Activated T-helper 17 cell treated with anti-CD3 and anti-CD28 coated beads, Interleukin-2, amount 50 U/mL, for 72 hours (primary cell): ENCODE results near the gene ARRDC4. TPM values are rescaled to one million over a fixed set of nuclear protein-coding genes. Genes with fewer than 3 reads are reported as not detected.
A peak's percentile ranks its signal among the peaks of the same experiment; 100 is the strongest.
"Not testable (repeated sequence)": the region's sequence is repeated elsewhere in the genome, so short reads cannot be mapped to it uniquely, and the experiment has no call there.

ENCODE experiments used
- ATAC-seq: fragments of 150-1000 bp; cut with Tn5 transposase; replicated peaks from 2 replicates; pipeline ENCODE4 v1.10.0; 2021; ENCODE audit warnings: mild to moderate bottlenecking, moderate library complexity
- H3K27ac Mint-ChIP-seq: one replicate; pipeline ENCODE4 v1.8.0; 2022; ENCODE audit warnings: mixed read lengths
- H3K27me3 Mint-ChIP-seq: one replicate; pipeline ENCODE4 v1.8.0; 2022; ENCODE audit warnings: mixed read lengths
- H3K36me3 Mint-ChIP-seq: one replicate; pipeline ENCODE4 v1.8.0; 2022; ENCODE audit warnings: low read depth, mild to moderate bottlenecking, mixed read lengths
- H3K4me1 Mint-ChIP-seq: one replicate; pipeline ENCODE4 v1.8.0; 2022; ENCODE audit warnings: mixed read lengths
- H3K4me3 Mint-ChIP-seq: one replicate; pipeline ENCODE4 v1.8.0; 2022; ENCODE audit warnings: mild to moderate bottlenecking, mixed read lengths
- H3K9me3 Mint-ChIP-seq: one replicate; pipeline ENCODE4 v1.8.0; 2022; ENCODE audit warnings: mixed read lengths
- total RNA-seq, 2 donors: library from RNA; stranded (reverse); gene quantifications; one replicate each; pipeline ENCODE4 v1.2.3, GENCODE V29; 2022

ARRDC4 gene
- total RNA-seq, 2 donors from 2014 or later, result 0.39 to 0.71 TPM

DNA sequence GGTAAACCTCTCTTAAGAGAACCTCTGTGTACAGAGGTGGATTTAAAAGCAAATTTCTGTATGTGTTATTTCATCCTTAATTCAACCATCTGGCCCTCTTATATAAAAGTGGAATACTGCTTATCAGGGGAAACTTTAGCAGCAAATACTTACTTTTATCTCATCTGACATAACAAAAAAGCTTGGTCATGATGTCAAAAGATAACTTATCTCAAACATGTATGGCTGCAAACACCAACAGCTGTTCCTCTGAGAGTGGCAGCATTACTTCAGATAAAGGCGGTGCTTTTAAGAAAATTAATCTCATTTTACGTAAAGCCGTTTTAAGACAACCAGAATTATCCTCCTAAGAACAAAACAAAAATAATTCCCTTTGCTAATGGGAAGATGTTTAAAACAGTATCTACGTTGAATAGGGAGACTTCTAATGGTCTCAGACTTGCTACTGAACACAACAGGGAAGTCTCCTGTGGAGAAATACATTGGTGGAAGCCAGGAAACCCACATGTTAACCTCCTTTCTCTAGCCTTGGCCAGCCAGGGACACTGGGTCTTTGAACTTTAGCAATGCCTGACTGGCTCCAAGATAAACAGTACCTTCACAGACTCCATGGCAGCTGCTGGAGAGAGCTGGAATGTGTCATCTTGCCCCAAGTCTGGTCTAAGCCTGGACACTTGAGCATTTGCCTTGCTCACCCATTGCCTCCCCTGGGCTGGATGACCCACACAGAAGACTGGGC, 18.1 kb downstream of the ARRDC4 start:
- no peaks in the 10 kb centered on the region for H3K36me3 Mint-ChIP-seq

DNA sequence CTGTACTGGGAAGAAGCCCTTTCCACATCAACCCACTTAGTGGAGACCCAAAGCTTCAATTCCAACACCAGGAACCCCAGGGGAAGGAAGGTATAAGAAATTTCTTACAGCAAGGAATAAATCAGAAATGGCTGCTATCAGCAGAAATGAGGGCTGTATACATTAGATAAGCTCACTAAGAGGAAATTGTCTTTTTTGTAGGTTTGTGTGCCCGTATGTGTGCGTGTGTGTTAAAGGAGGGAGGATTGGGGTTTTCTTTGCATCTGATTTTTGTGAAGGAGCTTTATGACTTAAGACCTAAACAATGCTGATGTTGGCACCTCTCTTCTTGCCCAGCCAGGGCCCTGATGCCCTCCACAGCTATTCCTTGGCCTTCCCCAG, 18.6 kb downstream of the ARRDC4 start:
- Mint-ChIP-seq H3K9me3 (peaks cover 8% of the 10 kb centered on the region), H3K4me3 (no peak overlapping the region), H3K27ac (no peak overlapping the region), H3K4me1 (no peaks in the 10 kb centered on the region), H3K27me3 (peaks cover 3% of the 10 kb centered on the region), H3K36me3 (no peaks in the 10 kb centered on the region)
- ATAC-seq, result no peak

More for the DNA sequence above, 18.1 kb downstream of the ARRDC4 start:
- ATAC-seq, result no peak
- Mint-ChIP-seq H3K27me3 (peaks cover 3% of the 10 kb centered on the region), H3K27ac (no peak overlapping the region), H3K4me3 (no peak overlapping the region), H3K9me3 (peaks cover 8% of the 10 kb centered on the region), H3K4me1 (no peaks in the 10 kb centered on the region)

DNA sequence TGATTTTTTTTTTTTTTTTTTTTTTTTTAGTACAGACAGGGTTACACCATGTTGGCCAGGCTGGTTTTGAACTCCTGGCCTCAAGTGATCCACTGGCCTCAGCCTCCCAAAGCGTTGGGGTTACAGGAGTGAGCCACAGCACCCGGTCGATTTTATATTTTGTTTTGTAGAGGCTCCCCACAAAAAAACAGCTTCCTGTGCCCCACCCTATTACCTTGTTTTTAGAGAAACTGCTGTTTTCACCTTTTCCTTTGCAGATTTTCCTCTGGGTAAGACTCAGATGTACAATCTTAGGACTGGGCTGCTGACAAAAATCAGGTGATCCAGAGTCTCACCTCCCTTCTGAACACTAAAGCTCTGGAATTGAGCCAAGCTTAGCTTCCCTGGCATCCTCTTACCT, 20.6 kb downstream of the ARRDC4 start:
- H3K4me1 Mint-ChIP-seq, result no peaks in the 10 kb centered on the region
- H3K9me3 Mint-ChIP-seq, result peaks cover 12% of the 10 kb centered on the region
- H3K27me3 Mint-ChIP-seq, result peaks cover 3% of the 10 kb centered on the region
- no peak overlapping the region for H3K27ac Mint-ChIP-seq
- no peak overlapping the region for H3K4me3 Mint-ChIP-seq
- H3K36me3 Mint-ChIP-seq, result no peaks in the 10 kb centered on the region
- ATAC-seq, result no peak

DNA sequence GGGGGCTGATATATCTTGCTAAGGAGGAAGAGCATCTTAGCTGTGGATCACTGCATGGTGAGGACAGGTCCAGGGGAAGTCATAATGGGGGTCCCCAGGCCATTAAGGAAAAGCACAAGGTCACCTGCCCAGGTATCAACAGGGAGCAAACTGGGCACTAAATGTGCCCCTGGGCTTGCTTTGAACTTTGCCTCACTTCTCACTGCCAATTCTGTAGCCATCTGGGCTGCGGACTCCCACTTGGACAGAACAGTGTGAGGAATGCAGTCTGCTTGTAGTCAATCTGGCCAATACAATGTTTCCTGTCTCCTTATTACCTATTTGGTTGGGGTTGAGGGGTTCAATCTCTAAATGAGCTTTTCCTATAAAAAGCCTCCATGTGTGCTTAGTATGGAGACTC, 21.3 kb downstream of the ARRDC4 start:
- Mint-ChIP-seq H3K4me1 (no peaks in the 10 kb centered on the region), H3K27me3 (peaks cover 3% of the 10 kb centered on the region), H3K36me3 (no peaks in the 10 kb centered on the region), H3K4me3 (no peak overlapping the region), H3K27ac (no peak overlapping the region), H3K9me3 (peaks cover 17% of the 10 kb centered on the region)
- no peak for ATAC-seq

DNA sequence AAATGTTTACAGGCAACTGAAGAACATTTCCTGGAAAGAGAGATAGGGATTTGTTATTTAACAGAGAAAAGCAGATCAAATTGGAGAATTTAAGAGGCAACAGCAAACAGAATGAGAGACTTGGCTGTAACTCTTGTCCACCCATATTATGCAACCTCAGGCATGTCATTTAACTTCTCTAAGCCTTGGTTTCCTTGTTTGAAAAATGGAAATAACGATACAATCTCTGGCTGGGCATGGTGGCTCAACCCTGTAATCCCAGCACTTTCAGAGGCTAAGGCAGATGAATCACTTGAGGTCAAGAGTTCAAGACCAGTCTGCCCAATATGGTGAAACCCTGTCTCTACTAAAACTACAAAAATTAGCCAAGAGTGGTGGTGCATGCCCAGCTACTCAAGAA, 23.7 kb downstream of the ARRDC4 start:
- no peaks in the 10 kb centered on the region for H3K36me3 Mint-ChIP-seq
- peaks cover 19% of the 10 kb centered on the region for H3K9me3 Mint-ChIP-seq
- H3K27ac Mint-ChIP-seq, result no peak overlapping the region
- ATAC-seq, result no peak
- no peaks in the 10 kb centered on the region for H3K4me1 Mint-ChIP-seq
- no peaks in the 10 kb centered on the region for H3K27me3 Mint-ChIP-seq
- no peak overlapping the region for H3K4me3 Mint-ChIP-seq

DNA sequence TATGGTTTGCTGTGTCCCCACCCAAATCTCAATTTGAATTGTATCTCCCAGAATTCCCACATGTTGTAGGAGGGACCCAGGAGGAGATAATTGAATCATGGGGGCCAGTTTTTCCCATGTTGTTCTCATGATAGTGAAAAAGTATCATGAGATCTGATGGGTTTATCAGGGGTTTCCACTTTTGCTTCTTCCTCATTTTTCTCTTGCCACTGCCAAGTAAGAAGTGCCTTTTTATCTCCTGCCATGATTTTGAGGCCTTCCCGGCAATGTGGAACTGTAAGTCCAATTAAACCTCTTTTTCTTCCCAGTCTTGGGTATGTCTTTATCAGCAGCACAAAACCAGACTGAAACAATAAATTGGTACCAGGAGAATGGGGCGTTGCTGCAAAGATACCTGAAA, 25.5 kb downstream of the ARRDC4 start:
- peaks cover 22% of the 10 kb centered on the region for H3K9me3 Mint-ChIP-seq
- H3K36me3 Mint-ChIP-seq, H3K4me1 Mint-ChIP-seq, H3K4me3 Mint-ChIP-seq, H3K27me3 Mint-ChIP-seq, ATAC-seq, H3K27ac Mint-ChIP-seq: not testable (repeated sequence)

DNA sequence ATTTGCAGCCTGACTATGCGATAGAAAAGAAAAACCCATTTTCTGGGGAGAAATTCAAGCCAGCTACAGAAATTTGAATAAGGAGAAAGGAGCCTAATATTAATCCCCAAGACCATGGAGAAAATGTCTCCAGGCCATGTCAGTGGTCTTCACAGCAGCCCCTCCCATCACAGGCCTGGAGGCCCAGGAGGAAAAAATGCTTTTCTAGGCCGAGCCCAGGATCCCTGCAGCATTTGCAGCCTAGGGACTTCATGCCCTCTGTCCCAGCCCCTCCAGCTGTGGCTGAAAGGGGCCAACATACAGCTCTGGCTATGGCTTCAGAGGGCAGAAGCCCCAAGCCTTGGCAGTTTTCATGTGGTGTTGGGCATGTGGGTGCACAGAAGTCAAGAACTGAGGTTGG, 26.3 kb downstream of the ARRDC4 start:
- ATAC-seq, result no peak
- peaks cover 3% of the 10 kb centered on the region for H3K27me3 Mint-ChIP-seq
- peaks cover 22% of the 10 kb centered on the region for H3K9me3 Mint-ChIP-seq
- no peak overlapping the region for H3K27ac Mint-ChIP-seq
- H3K4me3 Mint-ChIP-seq, result no peak overlapping the region
- no peaks in the 10 kb centered on the region for H3K36me3 Mint-ChIP-seq
- no peaks in the 10 kb centered on the region for H3K4me1 Mint-ChIP-seq

DNA sequence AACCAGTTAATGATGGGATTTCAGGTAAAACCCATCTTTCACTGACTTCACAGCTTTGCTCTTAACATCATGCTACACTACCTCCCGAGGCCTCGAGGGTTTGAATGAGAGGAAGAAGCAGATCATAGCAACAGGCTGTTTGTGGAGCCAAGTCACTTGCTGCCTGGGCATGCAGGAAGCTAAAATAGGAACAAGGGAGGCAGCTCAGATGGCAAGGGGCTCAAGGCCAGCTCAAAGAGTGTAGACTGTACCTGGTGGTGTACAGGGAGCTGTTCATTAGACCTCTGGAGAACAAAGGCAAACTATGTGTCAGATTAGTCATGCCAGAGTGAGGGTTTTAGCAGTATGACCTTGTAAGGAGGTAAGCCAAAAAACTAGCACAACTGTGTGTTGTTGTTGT, 28.8 kb downstream of the ARRDC4 start:
- Mint-ChIP-seq H3K4me1 (no peaks in the 10 kb centered on the region), H3K4me3 (no peak overlapping the region), H3K9me3 (peaks cover 22% of the 10 kb centered on the region), H3K36me3 (no peaks in the 10 kb centered on the region), H3K27ac (no peak overlapping the region), H3K27me3 (peaks cover 3% of the 10 kb centered on the region)
- ATAC-seq, result no peak

DNA sequence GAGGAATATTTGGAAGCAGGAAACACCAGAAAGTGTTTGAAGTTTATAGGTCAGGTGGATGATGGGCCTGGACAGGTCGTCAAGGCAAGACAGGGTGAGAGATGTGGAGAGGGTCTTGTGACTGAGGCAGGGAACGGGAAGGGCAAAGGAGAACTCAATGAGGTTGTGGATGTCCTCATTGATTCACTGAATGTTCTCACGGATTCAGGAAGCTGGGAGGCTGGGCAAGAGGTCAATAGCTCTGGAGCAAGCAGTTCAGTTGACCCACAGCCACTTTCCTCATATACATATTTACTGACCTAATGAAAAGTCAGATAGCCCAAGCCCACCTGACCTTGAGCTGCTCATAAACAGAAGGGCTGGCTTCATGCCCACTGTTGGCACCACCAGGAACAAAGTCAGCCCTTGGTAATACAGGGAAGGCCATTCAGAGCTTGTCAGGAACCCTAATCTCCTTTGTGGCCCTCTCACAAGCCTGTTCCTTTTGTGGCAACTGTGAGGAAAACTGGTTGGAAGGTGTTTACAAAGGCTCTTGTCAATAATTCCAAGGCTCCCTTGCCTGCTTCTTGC, 31.6 kb downstream of the ARRDC4 start:
- H3K9me3 Mint-ChIP-seq, result peaks cover 17% of the 10 kb centered on the region
- H3K27ac Mint-ChIP-seq, result no peak overlapping the region
- H3K36me3 Mint-ChIP-seq, result no peaks in the 10 kb centered on the region
- no peak for ATAC-seq
- no peak overlapping the region for H3K4me3 Mint-ChIP-seq
- H3K27me3 Mint-ChIP-seq, result peaks cover 3% of the 10 kb centered on the region
- H3K4me1 Mint-ChIP-seq, result peaks cover 6% of the 10 kb centered on the region

DNA sequence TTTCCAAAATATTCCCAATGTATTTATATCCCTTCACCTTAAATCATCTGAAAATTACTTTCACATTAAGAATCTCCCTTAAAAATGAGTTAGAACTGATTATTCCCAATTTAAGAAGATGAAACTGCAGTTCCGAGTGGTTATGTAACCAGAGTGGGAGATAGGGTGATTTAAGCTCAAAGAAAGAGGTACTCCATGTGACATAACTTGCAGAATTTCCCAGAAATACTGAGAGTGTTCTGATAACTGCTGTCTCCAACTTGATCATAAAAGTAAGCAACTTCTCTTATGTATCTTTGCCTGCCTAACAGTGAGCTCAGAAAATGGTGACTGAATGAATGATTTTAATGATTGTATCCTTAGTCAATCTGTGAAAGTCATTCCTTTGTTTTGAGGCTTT, 32.3 kb downstream of the ARRDC4 start:
- H3K9me3 Mint-ChIP-seq, result peaks cover 16% of the 10 kb centered on the region
- no peak overlapping the region for H3K4me3 Mint-ChIP-seq
- H3K27ac Mint-ChIP-seq, result no peak overlapping the region
- H3K4me1 Mint-ChIP-seq, result peaks cover 6% of the 10 kb centered on the region
- peaks cover 3% of the 10 kb centered on the region for H3K27me3 Mint-ChIP-seq
- no peaks in the 10 kb centered on the region for H3K36me3 Mint-ChIP-seq
- ATAC-seq, result no peak

DNA sequence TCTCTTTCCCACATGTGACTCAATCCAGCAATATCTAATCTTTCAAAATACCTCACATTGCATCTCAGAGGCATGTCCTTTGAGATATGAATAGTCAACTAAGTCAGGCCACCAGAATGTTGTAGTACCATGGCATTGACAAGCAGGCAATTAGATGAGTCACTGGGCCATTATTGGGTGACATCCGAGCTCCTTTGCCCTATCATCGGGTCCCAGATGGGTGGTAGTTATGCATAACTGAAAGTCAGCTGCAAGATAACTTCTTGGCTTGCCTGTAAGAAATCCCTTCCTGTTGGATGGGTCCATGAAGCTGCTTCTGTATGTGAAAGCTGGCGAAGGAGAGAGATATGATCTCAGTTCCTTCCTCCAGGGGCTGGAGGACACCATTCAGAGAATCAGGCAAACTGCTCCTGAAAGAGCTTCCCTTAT, 32.8 kb downstream of the ARRDC4 start:
- Mint-ChIP-seq H3K36me3 (no peaks in the 10 kb centered on the region), H3K4me1 (peaks cover 6% of the 10 kb centered on the region), H3K27ac (no peak overlapping the region), H3K4me3 (no peak overlapping the region), H3K9me3 (peaks cover 13% of the 10 kb centered on the region), H3K27me3 (peaks cover 3% of the 10 kb centered on the region)
- ATAC-seq, result no peak

DNA sequence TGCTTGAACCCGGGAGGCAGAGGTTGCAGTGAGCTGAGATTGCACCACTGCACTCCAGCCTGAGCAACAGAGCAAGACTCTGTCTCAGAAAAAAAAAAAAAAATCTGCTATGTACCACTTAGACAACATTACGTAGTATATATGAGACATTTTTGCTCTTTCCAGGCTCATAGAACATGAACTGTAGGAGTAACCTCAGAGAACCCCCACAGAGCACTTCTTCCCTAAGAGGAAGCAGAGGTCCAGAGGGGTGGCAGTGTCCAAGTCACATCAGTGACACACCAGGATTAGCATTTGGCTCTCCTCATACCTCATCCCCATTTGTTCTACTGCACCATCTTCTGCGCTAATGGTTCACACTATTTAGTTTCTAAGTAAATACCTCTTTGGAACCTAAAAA, 33.7 kb downstream of the ARRDC4 start:
- Mint-ChIP-seq H3K4me3 (no peak overlapping the region), H3K36me3 (no peaks in the 10 kb centered on the region), H3K27me3 (peaks cover 3% of the 10 kb centered on the region), H3K27ac (no peak overlapping the region), H3K4me1 (peaks cover 6% of the 10 kb centered on the region), H3K9me3 (peaks cover 11% of the 10 kb centered on the region)
- no peak for ATAC-seq

DNA sequence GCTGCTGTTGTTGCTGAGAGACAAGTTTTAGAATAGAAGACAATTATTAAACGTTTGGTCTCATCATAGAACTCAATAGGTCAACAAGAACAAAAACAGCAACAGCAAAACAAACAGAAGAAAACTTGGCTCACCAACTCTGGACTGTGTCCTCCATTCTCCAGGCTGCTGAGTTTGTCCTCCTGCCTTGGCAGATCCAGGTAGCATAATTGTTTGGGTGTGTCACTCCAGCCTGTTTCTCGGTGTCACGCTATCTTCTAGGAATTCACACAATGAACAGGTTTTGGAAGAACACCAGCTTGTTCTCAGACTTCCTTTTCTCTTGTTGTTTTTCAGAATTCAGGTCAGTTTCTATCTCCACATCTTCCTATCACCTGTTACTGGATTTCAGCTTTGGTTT, 34.7 kb downstream of the ARRDC4 start:
- Mint-ChIP-seq H3K36me3 (no peaks in the 10 kb centered on the region), H3K4me1 (peaks cover 6% of the 10 kb centered on the region), H3K9me3 (peaks cover 7% of the 10 kb centered on the region), H3K27ac (no peak overlapping the region), H3K4me3 (peak overlapping the region; percentile 35), H3K27me3 (peaks cover 3% of the 10 kb centered on the region)
- no peak for ATAC-seq

DNA sequence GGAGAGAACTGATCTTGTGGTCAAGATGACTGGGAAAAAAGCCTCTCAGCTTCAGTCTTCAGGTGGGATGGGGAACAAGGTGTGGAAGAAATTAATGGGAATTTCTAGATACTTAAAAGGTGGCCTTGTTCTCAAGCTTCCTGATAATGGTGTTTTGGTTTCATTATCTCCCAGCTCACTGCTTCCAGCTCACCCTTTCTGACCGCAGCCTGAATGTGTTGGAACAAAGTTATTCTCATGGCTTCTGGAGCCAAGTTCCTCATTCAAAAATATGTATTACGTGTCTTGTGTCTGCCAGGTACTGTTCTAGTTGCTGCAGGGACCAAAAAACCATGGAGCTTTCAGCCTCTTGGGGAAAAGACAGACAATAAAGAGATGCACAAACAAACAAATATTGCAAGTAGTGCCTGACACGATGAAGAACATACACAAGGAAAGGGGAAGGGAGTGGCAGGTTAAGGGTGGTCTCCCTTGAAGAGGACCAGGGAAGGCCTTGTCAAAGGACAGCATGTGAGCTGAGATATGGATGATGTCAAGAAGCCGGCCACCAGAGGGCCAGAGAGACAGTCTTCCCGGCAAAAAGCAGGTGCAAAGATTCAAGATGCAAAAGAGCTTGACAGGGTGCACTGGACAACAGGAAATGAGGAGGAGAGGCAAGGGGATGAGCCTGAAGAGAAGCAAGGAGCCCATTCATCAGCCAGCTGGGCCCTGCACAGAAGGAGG, 35.5 kb downstream of the ARRDC4 start:
- peak overlapping the region; percentile 35 for H3K4me3 Mint-ChIP-seq
- no peaks in the 10 kb centered on the region for H3K36me3 Mint-ChIP-seq
- H3K27ac Mint-ChIP-seq, result peak overlapping the region; percentile 41
- H3K27me3 Mint-ChIP-seq, result no peaks in the 10 kb centered on the region
- H3K4me1 Mint-ChIP-seq, result peaks cover 6% of the 10 kb centered on the region
- no peak for ATAC-seq
- H3K9me3 Mint-ChIP-seq, result peaks cover 4% of the 10 kb centered on the region
